LNCaP clone FGC (cell line): ENCODE data around the gene CD3E.

Experiments used
- DNase-seq: peaks from one replicate; pipeline ENCODE4 v3.0.0-alpha.2; 2011; ENCODE audit warnings: low read depth
- H3K4me3 ChIP-seq: 2 replicates; pipeline ENCODE4 v1.5.1; 2011; ENCODE audit warnings: mild to moderate bottlenecking, low read depth, low read length, control low read depth
- CTCF ChIP-seq: IDR thresholded peaks from 2 replicates; pipeline ENCODE4 v1.5.1; 2012; ENCODE audit warnings: mild to moderate bottlenecking; ENCODE audit not compliant: control insufficient read depth, insufficient read depth; ENCODE audit errors: extremely low read depth

Gene CD3E

GRCh38 chr11:118339281-118339961 lies 34.9 kb downstream of the CD3E start:
- H3K4me3 ChIP-seq, result no peak overlapping the region
- no peak for TF ChIP-seq CTCF
- DNase-seq, result no peak

GRCh38 chr11:118340449-118340848 lies 35.9 kb downstream of the CD3E start:
- no peak overlapping the region for H3K4me3 ChIP-seq
- no peak for TF ChIP-seq CTCF
- no peak for DNase-seq

- no peak overlapping the region for H3K4me3 ChIP-seq
- TF ChIP-seq CTCF, result no peak
- DNase-seq, result no peak
Observed at GRCh38 chr11:118341261-118341660, 36.7 kb downstream of the CD3E start.

- TF ChIP-seq CTCF, result no peak
- H3K4me3 ChIP-seq, result no peak overlapping the region
- no peak for DNase-seq
Observed at GRCh38 chr11:118341815-118342489, 37.4 kb downstream of the CD3E start.

- no peak for DNase-seq
Observed at GRCh38 chr11:118342503-118343161, 38.1 kb downstream of the CD3E start, which contains the start of gene CD3D. TSS of gene CD3D (minus strand) at chr11:118342705. CDS start at chr11:118342607, 98 bp downstream.

GRCh38 chr11:118343248-118343647 lies 38.7 kb downstream of the CD3E start:
- DNase-seq, result no peak
- no peak overlapping the region for H3K4me3 ChIP-seq
- no peak for TF ChIP-seq CTCF

More at GRCh38 chr11:118342503-118343161, 38.1 kb downstream of the CD3E start, which contains the start of gene CD3D:
- H3K4me3 ChIP-seq, result no peak within 1 kb of the TSS
- TF ChIP-seq CTCF, result no peak
